EH (cell line): ENCODE results near the gene C1QTNF8.

Experiments
- DNase-seq: peaks from one replicate; pipeline ENCODE4 v3.0.0-alpha.2; 2015; ENCODE audit warnings: low read depth

The C1QTNF8 gene

GRCh38 chr16:1127971-1128715 lies 32.1 kb upstream of the C1QTNF8 start:
- DNase-seq = no peak

DNA sequence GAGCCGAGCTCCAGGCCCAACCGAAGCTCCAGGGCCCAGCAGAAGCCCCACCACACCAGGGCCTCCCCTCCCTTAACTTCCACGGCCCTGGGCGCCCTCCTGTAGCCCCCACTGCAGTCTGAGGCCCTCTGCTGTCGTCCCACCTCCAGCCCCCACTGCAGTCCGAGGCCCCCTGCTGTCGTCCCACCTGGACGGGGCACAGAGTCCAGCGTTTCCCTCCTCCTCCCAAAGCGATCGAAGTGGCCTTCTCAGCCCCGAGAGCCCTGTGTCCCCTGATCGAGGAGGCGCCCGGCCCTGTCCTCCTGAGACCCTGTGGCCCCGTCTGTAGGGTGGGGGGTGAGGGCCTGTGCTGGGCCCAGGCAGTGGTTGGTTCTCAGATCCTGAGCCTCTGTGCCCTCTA lies 31.1 kb upstream of the C1QTNF8 start:
- no peak for DNase-seq

DNA sequence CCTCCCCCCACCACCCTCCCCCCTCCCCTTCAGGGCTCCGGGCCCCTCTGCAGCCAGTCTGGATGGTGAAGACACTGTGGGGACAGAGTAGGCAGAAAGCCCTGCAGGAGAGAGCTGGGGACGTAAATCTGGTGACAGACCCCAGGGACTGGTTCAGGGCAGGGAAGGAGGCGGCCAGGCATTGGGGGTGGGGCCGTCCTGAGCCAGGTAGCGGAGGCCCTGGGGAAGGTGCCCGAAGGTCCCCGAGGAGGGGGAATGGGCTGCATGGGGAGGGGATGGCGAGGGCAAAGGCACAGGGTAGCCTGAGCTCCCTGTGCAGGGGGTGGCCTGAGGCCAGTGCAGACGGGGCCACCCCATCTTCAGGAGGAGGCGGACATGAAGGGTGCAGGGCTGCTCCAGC lies 30.5 kb upstream of the C1QTNF8 start:
- DNase-seq = no peak

DNA sequence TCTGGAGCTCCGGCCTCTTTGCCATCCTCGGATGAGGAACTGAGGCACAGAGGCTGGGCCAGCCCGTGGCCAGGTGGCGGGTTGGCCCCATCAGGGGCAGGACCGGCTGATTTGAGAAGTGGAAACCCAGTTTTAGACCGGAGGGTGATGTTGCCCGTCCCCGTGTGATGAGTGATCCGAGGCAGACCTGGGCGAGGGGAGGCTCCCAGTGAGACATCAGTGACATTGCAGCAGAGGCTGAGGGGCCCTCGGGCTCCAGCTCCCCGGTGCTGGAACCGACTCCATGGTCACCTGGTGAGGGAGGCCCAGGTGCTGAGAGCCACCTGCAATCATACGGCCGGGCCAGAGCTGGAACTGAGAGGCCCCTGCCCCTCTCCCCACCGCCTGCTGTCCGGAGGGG lies 30.0 kb upstream of the C1QTNF8 start:
- no peak for DNase-seq

- peak; percentile 39 for DNase-seq
Observed at GRCh38 chr16:1125471-1125870, 29.4 kb upstream of the C1QTNF8 start.

DNA sequence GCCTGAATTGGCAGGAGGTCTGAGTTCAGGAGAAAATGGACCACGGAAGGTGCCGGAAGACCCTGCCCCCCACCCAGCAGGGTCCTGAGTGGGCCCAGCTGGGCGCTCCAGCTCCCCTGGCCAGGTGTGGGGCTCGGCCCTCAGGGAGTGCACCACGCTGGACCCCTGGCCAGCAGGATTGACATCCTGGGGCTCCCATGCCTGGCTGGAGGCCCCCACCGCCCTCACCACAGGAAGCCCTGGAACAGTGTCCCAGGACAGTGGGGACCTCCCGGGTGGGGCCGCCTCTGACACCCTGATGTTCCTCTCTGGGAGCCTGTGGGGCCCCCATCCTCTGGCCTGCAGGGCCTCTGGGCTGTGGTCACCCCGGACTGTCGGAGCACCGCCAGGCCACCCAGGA lies 28.8 kb upstream of the C1QTNF8 start:
- no peak for DNase-seq

DNA sequence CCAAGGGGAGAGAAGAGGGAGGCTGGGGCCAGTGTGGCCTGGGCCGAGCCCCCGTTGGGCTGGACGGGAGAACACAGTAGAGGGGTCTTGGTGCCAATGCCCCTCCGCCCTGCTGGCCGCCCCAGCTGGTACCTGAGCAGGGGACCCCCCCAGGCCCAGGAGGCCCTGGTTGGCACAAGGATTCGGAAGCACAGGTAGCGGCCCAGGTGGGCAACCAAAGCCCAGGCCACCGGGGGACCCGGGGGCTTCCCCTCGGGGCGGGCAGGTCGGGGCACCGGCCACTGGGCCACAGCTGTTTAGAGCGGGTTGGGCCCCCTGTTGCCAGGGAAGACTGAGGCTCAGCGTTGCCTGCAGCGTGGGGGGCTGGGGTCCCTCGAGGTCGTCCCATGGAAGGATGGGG lies 28.2 kb upstream of the C1QTNF8 start:
- DNase-seq = no peak

- no peak for DNase-seq
Observed at GRCh38 chr16:1123525-1124230, 27.6 kb upstream of the C1QTNF8 start.

DNA sequence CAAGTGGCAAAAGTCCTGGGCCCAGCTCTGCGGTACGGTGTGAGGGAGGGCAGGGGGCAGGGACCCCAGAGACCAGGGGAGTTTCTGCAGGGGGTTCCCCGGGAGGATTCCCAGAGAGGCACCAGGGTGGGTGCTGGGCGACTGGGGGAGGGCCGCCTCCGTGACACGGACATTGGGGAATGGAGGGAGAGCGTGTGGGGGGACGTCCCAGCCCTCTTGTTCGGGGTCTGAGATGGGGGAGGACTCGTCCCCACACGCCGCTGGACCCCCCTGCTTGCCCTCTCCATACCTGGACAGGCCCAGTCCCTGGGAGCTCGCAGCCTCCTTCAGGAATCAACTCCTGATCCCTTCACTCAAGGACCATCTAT lies 26.3 kb upstream of the C1QTNF8 start:
- DNase-seq = no peak

- DNase-seq = no peak
Observed at GRCh38 chr16:1121601-1122397, 25.8 kb upstream of the C1QTNF8 start.

GRCh38 chr16:1121009-1121408 lies 25.0 kb upstream of the C1QTNF8 start:
- DNase-seq = no peak

DNA sequence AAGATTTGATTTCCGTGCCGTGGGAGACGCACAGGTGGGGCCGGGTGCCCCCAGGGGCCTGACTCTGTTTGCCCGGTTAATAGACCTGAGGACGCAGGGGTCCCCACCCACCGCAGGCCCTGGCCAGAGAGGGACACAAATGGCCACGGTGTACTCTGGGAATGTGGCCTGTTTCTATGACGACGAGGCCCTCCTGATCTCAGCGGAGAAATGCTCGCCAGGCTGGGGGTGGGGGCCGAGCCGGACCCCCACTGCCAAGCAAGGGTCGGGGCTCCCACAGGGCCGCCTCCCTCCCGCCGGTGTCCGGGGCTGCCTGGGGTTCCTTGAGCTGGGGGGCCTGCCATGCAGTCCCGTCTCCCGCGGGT lies 24.5 kb upstream of the C1QTNF8 start:
- no peak for DNase-seq

- DNase-seq = no peak
Observed at GRCh38 chr16:1119766-1120576, 23.9 kb upstream of the C1QTNF8 start.

DNA sequence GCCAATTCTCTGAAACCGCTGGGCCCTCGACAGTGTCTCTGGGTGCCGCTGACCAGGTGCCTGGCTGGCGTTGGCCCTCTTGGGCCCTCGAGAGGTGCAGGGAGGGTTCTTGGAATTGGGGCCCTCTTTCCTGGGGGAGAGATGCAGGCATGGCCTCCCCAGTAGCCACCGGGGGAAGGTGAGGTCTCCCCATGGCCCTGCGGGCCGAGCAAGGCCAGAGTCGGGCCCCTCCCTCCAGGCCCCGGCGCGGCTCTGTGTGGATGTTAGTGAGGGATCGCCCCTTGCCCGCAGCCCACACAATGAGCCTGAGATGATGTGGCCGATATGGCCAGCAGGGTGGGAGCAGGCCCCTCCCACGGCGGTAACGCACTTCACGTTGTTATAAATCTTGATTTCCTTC lies 23.1 kb upstream of the C1QTNF8 start:
- no peak for DNase-seq

DNA sequence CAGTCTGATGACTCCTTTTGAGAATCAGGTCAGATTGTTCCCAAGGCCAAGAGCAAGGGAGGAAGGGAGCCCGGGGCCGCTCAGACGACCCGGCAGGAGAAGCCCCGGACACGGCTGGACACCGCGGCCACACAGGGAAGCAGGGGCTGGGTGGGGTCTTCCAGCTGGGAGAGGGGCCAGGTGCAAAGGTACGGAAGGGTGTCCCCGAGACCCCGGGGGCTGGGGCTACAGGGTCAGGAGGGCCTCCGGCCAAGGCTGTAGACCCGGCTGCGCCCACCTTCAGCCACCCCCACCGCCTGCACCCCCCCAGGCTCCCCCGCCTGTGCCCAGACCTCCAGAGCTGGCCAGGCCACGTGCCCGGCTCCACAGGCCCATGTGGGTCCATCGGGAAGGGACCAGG lies 21.9 kb upstream of the C1QTNF8 start:
- no peak for DNase-seq

DNA sequence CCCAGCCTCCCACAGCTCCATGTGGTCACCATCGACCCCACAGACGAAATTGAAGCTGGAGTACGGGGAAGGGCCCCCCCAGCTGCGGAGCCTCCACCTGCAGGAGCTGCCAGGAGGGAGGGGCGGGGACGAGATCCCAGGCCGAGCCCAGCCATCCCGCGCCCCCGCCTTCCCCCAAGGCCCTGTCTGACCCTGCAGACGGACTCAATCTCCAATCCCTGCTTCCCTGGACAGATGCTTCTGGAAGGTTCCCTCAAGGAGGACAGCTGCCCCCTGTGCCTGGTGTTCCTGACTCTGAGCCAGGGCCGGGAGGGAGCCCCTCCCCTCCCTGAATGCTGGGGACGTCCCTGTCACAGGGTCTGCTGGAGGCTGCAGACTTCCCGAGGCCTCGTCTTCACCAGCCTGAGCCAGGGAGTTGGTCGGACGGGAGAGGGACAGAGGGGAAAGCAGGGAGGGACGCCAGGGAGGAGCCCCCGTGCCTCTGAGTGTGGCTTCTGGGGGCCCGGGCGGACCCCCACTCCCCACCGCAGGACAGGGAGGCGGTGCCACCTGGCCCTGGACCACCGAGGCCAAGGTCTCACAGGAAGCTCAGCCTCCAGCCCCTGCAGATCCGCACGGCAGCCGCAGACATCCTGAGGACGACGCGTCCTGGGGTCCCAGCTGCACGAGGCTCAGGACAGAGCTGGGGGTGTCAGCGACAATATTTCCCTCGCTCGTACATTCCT lies 21.3 kb upstream of the C1QTNF8 start:
- DNase-seq = no peak

- no peak for DNase-seq
Observed at GRCh38 chr16:1116693-1117077, 20.6 kb upstream of the C1QTNF8 start.

DNA sequence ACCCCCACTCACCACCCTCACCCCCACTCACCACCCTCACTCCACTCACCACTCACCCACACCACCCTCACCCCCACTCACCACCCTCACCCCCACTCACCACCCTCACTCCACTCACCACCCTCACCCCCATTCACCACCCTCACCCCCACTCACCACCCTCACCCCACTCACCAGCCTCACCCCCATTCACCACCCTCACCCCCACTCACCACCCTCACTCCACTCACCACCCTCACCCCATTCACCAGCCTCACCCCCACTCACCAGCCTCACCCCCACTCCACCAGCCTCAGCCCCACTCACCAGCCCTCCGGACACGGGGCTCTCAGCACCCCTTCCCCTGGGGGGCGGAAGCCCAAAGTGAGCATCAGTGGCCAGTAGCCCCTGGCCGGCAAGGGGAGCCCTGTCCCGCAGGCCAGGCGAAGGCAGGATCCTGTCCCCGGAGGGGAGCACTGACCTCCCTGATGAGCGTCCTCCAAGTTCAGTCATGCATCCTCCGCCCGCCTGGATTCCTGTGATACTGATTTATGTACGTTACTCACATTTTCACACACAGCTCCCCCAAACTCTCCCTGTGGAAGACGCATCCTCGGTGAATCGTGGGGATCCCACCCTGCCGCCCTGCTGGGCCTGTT lies 18.0 kb upstream of the C1QTNF8 start:
- no peak for DNase-seq

DNA sequence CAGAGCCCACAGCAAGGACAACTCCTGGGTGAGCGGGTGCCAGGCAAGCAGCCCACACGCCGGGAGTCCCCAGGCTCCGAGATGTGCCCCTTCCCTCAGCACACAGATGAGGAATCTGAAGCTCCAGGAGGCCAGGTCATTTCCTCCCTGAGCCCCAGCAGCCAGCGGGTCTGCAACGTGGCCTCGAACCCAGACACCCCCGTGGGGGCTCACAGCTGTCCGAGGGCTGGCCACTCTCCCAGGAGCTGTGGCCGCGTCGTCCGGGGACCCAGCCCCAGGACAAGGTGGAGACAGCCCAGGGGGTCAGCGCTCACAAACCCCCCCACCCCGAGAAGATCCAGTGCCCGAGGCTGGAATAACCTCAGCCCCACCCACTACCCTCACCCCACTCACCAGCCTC lies 17.4 kb upstream of the C1QTNF8 start:
- DNase-seq = no peak

GRCh38 chr16:1112506-1113184 lies 16.6 kb upstream of the C1QTNF8 start:
- no peak for DNase-seq

DNA sequence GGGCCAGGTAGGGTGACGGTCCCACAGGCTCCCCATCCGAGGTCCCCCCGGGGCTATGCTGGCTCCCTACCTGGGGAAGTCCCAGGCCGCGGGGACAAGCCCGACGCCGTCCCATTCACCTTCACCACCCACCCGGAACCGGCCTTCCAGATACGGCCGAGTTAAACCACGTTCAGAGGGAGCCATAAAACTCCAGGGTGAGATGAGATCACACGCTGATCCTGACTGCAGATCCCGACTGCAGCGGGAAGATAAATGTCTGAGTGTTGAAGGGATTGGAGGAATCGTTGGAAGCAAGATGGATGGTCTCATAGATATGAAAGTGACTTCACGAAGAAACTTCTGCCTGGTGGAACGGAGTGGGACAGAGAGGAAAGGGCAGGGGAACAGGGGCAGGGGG lies 13.6 kb upstream of the C1QTNF8 start:
- no peak for DNase-seq
